Liver (tissue), 3 donors: Measurements from ENCODE around the gene GDF9.

Experiments used
- GABPA ChIP-seq, 2 donors: IDR thresholded peaks in 1 of 2; conservative IDR thresholded peaks in 1 of 2; 2 replicates each; pipeline ENCODE4 v1.6.1; 2016; ENCODE audit warnings: antibody characterized with exemption in 2 of 2, mild to moderate bottlenecking in 1 of 2, moderate library complexity in 1 of 2
- YY1 ChIP-seq: IDR thresholded peaks from 2 replicates; pipeline ENCODE4 v1.6.1; 2016; ENCODE audit warnings: antibody characterized with exemption, mild to moderate bottlenecking
- TF ChIP-seq, protein P1 (sequence below): IDR thresholded peaks from 2 replicates; pipeline ENCODE4 v1.6.1; 2016; ENCODE audit warnings: antibody characterized with exemption, mild to moderate bottlenecking
- TF ChIP-seq, protein P2 (sequence below): fragments of 150-350 bp; IDR thresholded peaks from 2 replicates; pipeline ENCODE4 v1.5.1; 2017; ENCODE audit warnings: improper control_type of control experiment, low read depth, low read length; ENCODE audit not compliant: missing input control
- donor health status: healthy.
- donor health status: healthy.

DNA sequence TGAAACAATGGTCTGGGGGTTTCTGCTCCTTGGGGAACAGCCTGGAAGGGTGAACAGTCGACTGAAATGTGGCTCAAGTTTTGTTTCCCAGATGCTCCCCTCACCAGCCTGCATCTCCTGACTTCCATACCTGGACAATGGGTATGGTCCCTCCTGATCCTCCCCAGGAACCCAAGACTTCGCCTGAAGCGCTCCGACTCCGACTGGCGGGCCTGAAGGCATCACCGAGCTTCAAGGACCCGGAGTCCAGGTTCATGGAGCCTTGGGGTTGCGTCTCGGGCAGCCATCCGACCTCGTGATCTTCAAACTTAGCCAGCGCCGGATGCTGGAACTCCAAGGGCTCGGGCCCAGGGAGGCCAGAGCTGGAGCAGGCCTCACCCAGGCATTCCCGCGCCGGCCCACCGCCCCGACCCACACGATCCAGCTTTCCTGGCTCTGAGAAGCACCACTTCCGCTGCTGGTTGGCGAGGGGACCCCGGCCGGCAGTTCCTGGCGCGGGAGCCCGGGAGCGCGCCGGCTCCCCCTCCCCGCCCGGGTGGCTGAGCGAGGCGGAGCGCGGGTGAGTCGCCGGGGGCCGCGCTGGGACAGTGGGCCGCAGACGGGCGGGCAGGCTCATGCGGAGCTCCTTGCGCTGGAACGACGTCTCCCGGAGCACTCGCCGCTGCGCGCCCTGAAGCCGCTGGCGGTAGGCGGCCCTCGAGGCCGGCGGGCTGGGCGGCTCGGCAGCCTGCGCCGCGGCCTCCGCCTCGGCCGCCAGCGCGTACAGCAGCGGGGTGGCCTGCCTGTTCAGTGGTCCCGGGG, 41.0 kb downstream of the GDF9 start:
- TF ChIP-seq YY1: no peak
- no peak for TF ChIP-seq GABPA (IDR thresholded peaks at IDR 0.05 in 1 of 2, conservative IDR thresholded peaks at IDR 0.05 in 1 of 2)
- TF ChIP-seq, protein P1, sequence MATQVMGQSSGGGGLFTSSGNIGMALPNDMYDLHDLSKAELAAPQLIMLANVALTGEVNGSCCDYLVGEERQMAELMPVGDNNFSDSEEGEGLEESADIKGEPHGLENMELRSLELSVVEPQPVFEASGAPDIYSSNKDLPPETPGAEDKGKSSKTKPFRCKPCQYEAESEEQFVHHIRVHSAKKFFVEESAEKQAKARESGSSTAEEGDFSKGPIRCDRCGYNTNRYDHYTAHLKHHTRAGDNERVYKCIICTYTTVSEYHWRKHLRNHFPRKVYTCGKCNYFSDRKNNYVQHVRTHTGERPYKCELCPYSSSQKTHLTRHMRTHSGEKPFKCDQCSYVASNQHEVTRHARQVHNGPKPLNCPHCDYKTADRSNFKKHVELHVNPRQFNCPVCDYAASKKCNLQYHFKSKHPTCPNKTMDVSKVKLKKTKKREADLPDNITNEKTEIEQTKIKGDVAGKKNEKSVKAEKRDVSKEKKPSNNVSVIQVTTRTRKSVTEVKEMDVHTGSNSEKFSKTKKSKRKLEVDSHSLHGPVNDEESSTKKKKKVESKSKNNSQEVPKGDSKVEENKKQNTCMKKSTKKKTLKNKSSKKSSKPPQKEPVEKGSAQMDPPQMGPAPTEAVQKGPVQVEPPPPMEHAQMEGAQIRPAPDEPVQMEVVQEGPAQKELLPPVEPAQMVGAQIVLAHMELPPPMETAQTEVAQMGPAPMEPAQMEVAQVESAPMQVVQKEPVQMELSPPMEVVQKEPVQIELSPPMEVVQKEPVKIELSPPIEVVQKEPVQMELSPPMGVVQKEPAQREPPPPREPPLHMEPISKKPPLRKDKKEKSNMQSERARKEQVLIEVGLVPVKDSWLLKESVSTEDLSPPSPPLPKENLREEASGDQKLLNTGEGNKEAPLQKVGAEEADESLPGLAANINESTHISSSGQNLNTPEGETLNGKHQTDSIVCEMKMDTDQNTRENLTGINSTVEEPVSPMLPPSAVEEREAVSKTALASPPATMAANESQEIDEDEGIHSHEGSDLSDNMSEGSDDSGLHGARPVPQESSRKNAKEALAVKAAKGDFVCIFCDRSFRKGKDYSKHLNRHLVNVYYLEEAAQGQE: no peak
- TF ChIP-seq, protein P2, sequence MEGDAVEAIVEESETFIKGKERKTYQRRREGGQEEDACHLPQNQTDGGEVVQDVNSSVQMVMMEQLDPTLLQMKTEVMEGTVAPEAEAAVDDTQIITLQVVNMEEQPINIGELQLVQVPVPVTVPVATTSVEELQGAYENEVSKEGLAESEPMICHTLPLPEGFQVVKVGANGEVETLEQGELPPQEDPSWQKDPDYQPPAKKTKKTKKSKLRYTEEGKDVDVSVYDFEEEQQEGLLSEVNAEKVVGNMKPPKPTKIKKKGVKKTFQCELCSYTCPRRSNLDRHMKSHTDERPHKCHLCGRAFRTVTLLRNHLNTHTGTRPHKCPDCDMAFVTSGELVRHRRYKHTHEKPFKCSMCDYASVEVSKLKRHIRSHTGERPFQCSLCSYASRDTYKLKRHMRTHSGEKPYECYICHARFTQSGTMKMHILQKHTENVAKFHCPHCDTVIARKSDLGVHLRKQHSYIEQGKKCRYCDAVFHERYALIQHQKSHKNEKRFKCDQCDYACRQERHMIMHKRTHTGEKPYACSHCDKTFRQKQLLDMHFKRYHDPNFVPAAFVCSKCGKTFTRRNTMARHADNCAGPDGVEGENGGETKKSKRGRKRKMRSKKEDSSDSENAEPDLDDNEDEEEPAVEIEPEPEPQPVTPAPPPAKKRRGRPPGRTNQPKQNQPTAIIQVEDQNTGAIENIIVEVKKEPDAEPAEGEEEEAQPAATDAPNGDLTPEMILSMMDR: no peak
